Stimulated activated naive CD8-positive, alpha-beta T cell treated with anti-CD3 and anti-CD28 coated beads, Interleukin-15, Interleukin-2, amounts not matched to agents 100 ng/mL and 50 ng/mL, for 24 hours (primary cell): ENCODE data around the gene NEDD1.

Source experiments
- H3K27ac Mint-ChIP-seq: one replicate; pipeline ENCODE4 v1.8.0; 2021; ENCODE audit warnings: mild to moderate bottlenecking, mixed read lengths
- H3K27me3 Mint-ChIP-seq: one replicate; pipeline ENCODE4 v1.8.0; 2021; ENCODE audit warnings: mixed read lengths
- H3K36me3 Mint-ChIP-seq: one replicate; pipeline ENCODE4 v1.8.0; 2021; ENCODE audit warnings: low read depth, mixed read lengths
- H3K4me1 Mint-ChIP-seq: one replicate; pipeline ENCODE4 v1.8.0; 2021; ENCODE audit warnings: low read depth, mixed read lengths
- H3K4me3 Mint-ChIP-seq: one replicate; pipeline ENCODE4 v1.8.0; 2021; ENCODE audit warnings: mild to moderate bottlenecking, mixed read lengths
- H3K9me3 Mint-ChIP-seq: one replicate; pipeline ENCODE4 v1.8.0; 2021; ENCODE audit warnings: mixed read lengths

NEDD1 gene

DNA sequence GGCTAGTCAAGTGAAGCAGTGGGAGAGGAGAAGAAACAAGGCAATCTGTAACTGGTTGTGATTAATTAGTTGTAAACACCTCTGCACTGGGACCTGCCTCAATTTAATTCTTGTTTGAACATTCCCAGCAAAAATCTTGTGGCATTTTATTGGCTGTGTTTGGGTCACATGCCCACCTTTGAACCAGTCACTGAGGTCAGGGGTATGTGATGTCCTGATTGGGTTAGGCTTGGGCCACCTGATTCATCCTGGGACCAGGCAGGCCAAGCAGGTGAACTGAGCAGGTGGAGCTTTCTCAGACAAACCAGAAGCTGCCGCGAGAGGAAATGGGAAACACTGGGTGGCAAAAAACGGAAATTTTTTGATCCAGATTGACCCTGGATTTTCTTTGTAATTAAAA, 72.5 kb downstream of the NEDD1 start:
- peaks cover 9% of the 10 kb centered on the region for H3K27me3 Mint-ChIP-seq
- no peak overlapping the region for H3K4me3 Mint-ChIP-seq
- H3K27ac Mint-ChIP-seq = no peak overlapping the region
- no peaks in the 10 kb centered on the region for H3K36me3 Mint-ChIP-seq
- H3K9me3 Mint-ChIP-seq = no peaks in the 10 kb centered on the region
- no peaks in the 10 kb centered on the region for H3K4me1 Mint-ChIP-seq

DNA sequence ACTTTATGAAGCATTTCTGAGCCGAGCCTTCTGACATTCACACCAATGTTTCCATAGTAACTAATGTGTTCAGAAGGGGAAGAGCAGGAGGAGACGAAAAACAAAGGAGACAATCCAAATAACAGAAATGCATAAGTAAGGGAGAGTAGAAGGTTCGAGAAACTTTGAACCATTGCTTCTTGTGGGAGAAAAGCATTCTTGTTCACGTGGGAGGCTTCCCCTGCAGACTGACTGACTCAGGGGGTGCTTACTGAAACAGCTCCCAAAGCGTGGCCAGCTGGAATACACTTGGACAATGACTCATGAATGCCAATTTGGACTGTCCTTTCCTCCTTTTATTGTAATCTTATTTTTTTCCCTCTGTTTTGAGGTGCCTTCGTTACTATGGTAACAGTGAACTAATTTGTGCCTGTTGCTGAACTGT, 73.9 kb downstream of the NEDD1 start:
- Mint-ChIP-seq H3K36me3 (no peaks in the 10 kb centered on the region), H3K9me3 (no peaks in the 10 kb centered on the region), H3K27ac (no peak overlapping the region), H3K4me1 (peaks cover 4% of the 10 kb centered on the region), H3K27me3 (peaks cover 19% of the 10 kb centered on the region), H3K4me3 (no peak overlapping the region)

DNA sequence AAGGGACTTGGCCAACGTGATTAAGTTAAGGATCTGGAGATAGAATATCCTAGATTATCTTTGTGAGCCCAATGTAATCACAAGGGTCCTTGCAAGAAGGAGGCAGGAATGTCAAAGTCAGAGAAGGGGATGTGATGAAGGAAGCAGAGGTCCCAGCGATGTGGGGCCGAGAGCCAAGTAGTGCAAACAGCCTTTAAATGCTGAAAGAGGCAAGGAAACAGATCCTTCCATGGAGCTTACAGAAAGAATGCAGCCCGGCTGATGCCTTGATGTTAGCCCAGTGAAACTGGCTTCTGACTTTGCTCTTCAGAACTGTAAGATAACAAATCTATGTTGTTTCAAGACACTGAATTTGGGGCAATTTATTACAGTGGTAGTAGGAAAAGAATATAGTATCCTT, 74.9 kb downstream of the NEDD1 start:
- Mint-ChIP-seq H3K9me3 (no peaks in the 10 kb centered on the region), H3K36me3 (no peaks in the 10 kb centered on the region), H3K27ac (no peak overlapping the region), H3K27me3 (peaks cover 28% of the 10 kb centered on the region), H3K4me3 (no peak overlapping the region), H3K4me1 (peaks cover 7% of the 10 kb centered on the region)

DNA sequence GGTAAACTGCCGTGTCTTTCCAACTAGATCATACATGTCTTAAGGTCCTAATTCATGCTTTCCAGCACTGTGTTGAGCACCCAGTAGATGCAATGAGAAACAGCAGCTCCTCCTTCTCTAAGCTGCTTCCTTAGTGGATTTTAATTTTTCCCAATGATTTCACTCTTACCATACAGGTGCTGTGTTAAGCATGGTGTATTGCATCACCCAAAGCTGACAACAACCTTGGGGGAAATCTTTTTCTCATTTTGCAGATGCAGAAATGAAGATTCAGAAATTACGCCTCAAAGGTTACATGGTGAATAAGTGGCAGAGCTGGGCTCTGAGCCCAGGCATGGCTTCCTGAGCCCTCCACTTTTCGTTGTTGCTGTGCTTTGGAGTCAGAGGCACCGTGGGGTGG, 75.6 kb downstream of the NEDD1 start:
- peaks cover 28% of the 10 kb centered on the region for H3K27me3 Mint-ChIP-seq

DNA sequence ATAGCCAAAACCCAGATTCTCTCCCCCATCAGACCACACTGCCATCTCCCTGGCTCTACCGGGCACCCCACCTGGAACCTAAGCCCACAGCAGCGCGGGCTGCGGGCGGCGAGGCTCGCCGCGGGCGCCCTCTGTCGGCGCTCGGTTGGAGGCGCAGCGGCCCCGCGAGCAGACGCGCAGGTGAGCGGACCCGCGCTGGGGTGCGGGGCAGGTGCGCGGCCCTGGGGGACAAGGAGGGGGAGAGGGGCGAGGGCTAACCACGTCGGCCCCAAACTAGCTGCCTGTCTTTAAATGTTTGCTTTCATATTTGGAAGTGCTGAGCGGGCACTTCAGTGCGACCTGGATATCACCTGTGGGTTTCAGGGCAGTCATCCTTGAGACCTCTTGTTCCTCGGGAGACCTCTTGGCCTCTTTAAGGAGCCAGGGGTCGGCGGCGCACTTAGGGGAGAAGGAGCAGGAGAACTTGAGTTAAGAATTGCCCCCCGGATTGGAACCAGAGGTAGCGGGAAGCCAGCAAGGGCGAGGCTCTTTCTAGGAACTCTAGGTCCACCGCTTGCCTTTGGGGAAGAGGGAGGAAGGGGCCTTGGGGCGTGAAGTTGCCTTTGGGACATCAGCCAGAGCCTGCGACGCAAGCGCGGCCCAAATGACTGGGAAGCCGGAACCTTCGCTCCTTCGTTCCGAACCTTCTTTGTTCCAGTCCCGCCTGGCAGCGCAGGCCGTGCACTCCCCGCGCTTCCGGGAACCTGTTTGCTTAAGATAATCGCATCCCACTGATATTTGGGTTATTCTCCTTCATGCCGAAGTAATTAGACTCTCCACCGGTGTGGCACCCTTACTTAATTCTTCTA, 78.7 kb downstream of the NEDD1 start:
- Mint-ChIP-seq H3K27me3 (peaks cover 35% of the 10 kb centered on the region), H3K9me3 (no peaks in the 10 kb centered on the region), H3K4me1 (peaks cover 7% of the 10 kb centered on the region), H3K27ac (no peak overlapping the region), H3K36me3 (no peaks in the 10 kb centered on the region), H3K4me3 (peak overlapping the region; percentile 58)

More for the DNA sequence above, 75.6 kb downstream of the NEDD1 start:
- Mint-ChIP-seq H3K36me3 (no peaks in the 10 kb centered on the region), H3K9me3 (no peaks in the 10 kb centered on the region), H3K4me1 (peaks cover 7% of the 10 kb centered on the region), H3K4me3 (no peak overlapping the region), H3K27ac (no peak overlapping the region)

DNA sequence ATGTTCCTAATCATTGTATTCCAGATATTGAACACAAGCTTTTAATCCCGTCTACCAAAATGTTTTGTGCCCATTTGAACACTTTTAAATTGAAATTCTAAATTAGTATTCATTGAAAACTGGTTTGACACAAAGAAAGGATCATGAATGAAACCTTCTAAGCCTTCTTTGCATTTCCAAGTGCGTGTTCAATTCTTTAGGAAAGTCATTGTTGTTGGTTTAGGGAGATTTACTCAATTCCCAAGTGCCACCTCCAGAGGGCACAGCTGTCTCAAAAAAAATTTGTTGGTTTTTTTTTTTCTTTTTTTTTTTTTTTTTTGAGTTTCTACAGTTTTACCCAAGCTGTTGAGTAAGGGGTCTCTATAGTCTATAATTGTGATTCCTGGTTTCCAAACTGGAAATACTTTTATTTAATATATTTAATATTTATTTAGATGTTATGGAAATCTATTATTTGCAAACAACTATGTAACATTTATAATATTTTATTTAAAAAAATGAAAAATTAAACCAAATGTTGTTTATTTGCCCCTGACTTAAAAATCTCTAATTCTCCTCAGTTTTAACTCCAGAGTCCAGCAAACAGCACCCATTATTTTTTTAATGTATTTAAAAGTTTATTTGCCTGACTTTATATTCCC, 79.9 kb downstream of the NEDD1 start:
- H3K27me3 Mint-ChIP-seq = peaks cover 40% of the 10 kb centered on the region
- no peaks in the 10 kb centered on the region for H3K9me3 Mint-ChIP-seq
- H3K36me3 Mint-ChIP-seq = no peaks in the 10 kb centered on the region
- peaks cover 7% of the 10 kb centered on the region for H3K4me1 Mint-ChIP-seq
- H3K27ac Mint-ChIP-seq = no peak overlapping the region
- no peak overlapping the region for H3K4me3 Mint-ChIP-seq

DNA sequence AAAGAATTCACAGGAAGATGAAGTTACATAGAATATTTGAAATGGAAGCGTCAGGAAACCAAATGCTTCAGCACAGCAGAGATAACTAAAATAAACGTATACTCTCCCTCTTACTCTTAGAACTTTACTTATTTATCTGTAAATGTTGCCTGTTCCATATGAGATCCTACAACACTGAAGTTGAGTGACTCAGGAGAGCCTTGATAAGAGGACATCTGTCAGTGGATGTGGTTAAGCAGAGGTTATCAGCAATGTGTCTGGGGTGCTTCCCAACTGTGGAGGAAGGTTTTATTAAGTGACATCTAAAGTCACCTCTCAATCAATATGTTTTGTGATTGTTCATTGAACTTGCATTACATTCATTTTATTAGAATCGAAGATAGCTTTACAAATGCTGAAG, 81.9 kb downstream of the NEDD1 start:
- Mint-ChIP-seq H3K4me1 (peaks cover 7% of the 10 kb centered on the region), H3K4me3 (no peak overlapping the region), H3K36me3 (no peaks in the 10 kb centered on the region), H3K27me3 (peaks cover 38% of the 10 kb centered on the region), H3K9me3 (no peaks in the 10 kb centered on the region), H3K27ac (no peak overlapping the region)

DNA sequence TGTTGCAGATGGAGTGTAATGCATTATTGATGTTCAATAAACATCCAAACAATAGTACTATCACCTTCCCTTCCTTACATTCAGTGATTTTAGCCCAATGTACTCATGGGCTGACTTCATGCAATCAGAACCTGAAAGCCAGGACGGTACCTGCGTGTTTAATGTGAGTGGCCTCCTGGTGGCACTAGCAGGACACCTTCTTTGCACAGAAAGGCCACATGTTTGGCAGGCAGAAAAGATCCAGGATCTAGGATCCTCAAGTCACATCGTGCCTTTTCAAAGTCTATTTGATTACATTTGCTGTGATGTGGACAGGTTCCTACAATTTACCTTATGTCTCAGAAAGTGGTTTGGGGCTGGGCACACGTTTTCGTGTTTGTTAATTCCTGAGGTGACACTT, 82.9 kb downstream of the NEDD1 start:
- H3K4me3 Mint-ChIP-seq = no peak overlapping the region
- H3K36me3 Mint-ChIP-seq = no peaks in the 10 kb centered on the region
- no peak overlapping the region for H3K27ac Mint-ChIP-seq
- peaks cover 35% of the 10 kb centered on the region for H3K27me3 Mint-ChIP-seq
- H3K9me3 Mint-ChIP-seq = no peaks in the 10 kb centered on the region
- H3K4me1 Mint-ChIP-seq = peaks cover 7% of the 10 kb centered on the region

DNA sequence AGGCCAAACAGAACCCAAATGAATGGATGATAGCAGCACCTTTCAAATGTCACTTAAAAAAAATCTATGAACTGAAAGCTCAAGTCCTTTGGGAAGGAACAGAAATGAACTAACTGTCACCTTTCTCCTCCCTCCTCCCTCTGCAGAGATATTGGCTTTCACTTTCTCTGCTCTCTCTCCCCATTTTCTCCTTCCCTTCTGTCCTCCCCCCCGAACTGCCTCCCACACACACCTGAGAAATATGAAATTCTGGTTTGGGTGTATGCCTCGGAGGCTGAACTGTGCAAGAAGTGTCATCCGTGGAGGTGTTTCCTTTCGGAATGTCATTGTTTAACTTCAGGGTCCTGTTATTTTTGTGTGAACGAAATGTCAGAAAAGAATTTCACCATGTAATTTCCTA, 87.8 kb downstream of the NEDD1 start:
- no peaks in the 10 kb centered on the region for H3K36me3 Mint-ChIP-seq
- H3K4me1 Mint-ChIP-seq = no peaks in the 10 kb centered on the region
- H3K9me3 Mint-ChIP-seq = no peaks in the 10 kb centered on the region
- no peak overlapping the region for H3K4me3 Mint-ChIP-seq
- peaks cover 24% of the 10 kb centered on the region for H3K27me3 Mint-ChIP-seq
- no peak overlapping the region for H3K27ac Mint-ChIP-seq

DNA sequence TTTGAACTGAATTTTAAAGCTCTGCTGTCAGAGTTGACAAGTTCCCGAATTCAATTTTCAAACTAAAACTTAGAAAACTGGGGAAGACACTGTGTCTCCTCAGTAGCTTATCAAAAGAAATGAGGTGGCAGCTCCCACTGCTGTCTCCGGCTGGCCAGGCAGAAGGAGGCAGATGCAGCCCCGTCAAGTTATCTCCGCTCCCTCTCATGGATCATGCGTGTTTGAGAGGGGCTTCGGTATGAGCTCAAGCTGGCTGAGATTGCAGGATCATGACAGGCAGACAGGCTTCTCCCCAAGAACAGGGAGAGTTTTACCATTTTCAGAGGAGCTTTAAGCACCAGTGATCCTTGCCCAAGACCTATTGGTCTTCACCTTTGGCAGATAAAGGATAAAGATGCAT, 88.8 kb downstream of the NEDD1 start:
- Mint-ChIP-seq H3K27me3 (peaks cover 28% of the 10 kb centered on the region), H3K9me3 (no peaks in the 10 kb centered on the region), H3K27ac (no peak overlapping the region), H3K4me1 (no peaks in the 10 kb centered on the region), H3K4me3 (no peak overlapping the region), H3K36me3 (no peaks in the 10 kb centered on the region)

DNA sequence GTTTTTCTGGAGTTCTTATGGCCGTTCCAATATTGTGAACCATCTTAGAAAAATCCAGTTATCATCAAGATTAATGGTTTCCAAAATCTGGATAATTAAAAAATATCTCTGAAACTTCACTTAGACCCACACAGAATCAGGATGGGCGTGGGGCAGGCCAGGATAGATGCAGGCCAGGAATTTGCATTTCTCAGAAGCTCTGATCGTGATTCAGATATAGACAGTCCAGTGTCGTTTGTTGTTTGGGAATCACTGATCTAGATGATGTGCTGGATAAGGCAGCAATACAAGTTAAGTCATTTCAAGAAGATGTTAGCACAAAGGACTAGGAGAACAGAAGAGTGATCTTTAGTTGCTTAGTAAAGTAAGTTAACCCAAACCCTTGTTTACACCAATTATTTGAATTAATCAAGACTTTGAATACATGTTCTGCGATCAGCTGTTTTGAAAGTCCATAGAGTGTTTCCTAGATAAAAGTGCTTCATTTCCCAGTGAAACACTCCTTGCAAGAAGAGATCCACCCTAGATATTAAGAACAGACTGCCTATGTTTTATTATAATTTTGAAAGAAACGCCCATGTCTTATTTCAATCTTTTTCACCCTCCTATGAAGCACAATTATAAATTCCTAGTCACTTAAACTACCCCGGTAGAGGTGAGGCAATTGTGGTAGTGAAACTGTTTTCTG, 90.9 kb downstream of the NEDD1 start:
- no peaks in the 10 kb centered on the region for H3K9me3 Mint-ChIP-seq
- H3K27me3 Mint-ChIP-seq = peaks cover 23% of the 10 kb centered on the region
- no peak overlapping the region for H3K27ac Mint-ChIP-seq
- H3K36me3 Mint-ChIP-seq = no peaks in the 10 kb centered on the region
- no peaks in the 10 kb centered on the region for H3K4me1 Mint-ChIP-seq
- no peak overlapping the region for H3K4me3 Mint-ChIP-seq

DNA sequence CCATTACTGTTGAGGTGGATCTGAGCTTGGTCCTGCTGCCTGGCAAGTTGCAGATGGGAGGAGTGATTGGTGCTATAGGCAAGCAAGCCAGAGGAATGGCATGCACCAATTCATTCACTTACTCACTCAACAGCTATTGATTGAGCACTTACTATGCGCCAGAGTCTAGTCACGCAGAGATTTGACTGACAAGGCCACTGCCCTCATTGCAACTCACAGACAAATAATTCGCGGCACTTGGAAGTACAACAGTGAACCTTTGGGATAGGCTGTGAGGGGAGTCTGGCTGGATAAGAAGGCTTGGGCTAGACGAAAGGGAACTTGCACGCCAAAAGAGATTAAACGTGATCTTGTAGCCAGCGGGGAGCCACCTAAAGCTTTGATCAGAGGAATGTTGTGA, 96.2 kb downstream of the NEDD1 start:
- Mint-ChIP-seq H3K4me3 (no peak overlapping the region), H3K36me3 (no peaks in the 10 kb centered on the region), H3K27me3 (peaks cover 23% of the 10 kb centered on the region), H3K9me3 (no peaks in the 10 kb centered on the region), H3K4me1 (no peaks in the 10 kb centered on the region), H3K27ac (no peak overlapping the region)
